ENCODE results near the gene PTPN7.

DNA sequence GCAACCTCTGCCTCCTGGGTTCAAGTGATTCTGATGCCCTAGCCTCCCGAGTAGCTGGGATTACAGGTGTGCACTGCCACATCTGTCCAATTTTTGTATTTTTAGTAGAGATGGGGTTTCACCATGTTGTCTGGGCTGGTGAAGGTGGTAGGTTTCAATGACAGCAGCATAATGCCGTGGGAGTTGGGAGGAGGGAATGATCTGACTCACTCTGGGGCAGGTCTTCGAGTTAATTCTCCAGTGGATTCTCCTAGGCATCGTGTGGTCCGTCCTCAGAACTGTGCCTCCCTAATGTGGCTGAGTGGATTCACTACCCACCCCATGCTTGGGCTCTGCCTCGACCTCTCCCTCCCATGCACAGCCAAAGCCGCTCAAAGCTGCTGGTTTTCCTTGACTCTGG lies 39.4 kb downstream of the PTPN7 start:
- TF ChIP-seq, protein P1, sequence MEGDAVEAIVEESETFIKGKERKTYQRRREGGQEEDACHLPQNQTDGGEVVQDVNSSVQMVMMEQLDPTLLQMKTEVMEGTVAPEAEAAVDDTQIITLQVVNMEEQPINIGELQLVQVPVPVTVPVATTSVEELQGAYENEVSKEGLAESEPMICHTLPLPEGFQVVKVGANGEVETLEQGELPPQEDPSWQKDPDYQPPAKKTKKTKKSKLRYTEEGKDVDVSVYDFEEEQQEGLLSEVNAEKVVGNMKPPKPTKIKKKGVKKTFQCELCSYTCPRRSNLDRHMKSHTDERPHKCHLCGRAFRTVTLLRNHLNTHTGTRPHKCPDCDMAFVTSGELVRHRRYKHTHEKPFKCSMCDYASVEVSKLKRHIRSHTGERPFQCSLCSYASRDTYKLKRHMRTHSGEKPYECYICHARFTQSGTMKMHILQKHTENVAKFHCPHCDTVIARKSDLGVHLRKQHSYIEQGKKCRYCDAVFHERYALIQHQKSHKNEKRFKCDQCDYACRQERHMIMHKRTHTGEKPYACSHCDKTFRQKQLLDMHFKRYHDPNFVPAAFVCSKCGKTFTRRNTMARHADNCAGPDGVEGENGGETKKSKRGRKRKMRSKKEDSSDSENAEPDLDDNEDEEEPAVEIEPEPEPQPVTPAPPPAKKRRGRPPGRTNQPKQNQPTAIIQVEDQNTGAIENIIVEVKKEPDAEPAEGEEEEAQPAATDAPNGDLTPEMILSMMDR (IDR thresholded peaks at IDR 0.05; ENCODE audit: insufficient read depth, low read depth, low read length), result no peak
- no peak for TF ChIP-seq EZH2 (IDR thresholded peaks at IDR 0.05; ENCODE audit: insufficient read depth, low read length)
